ENCODE data around the gene PPM1L. TPM values are rescaled to one million over a fixed set of nuclear protein-coding genes. Genes with fewer than 3 reads are reported as not detected.
A peak's percentile ranks its signal among the peaks of the same experiment; 100 is the strongest.

The PPM1L gene
- total RNA-seq, 2 donors from 2014 or later = 13.3 to 25.3 TPM

GRCh38 chr3:160753953-160754352 lies 2.1 kb upstream of the PPM1L start:
- H3K27ac ChIP-seq = peak overlapping the region; percentile 91 to 94
- DNase-seq (ENCODE audit: low spot score) (no peak), ATAC-seq (ENCODE audit: insufficient number of reproducible peaks, low FRiP score, low read depth) (no peak)
- H3K9me3 ChIP-seq = no peaks in the 10 kb centered on the region
- H3K4me1 ChIP-seq (ENCODE audit: control insufficient read depth in 1 of 2, low read depth in 2 of 2) = peaks cover 17 to 25% of the 10 kb centered on the region in 2 donors
- H3K4me3 ChIP-seq = peak overlapping the region; percentile 95
- no peaks in the 10 kb centered on the region for H3K27me3 ChIP-seq (replicated peaks; ENCODE audit: insufficient read depth)
- H3K36me3 ChIP-seq = no peaks in the 10 kb centered on the region
- TF ChIP-seq CTCF (IDR thresholded peaks at IDR 0.05) = no peak

- ATAC-seq (ENCODE audit: insufficient number of reproducible peaks, low FRiP score, low read depth) (peak; percentile 12), DNase-seq (ENCODE audit: low spot score) (no peak)
- no peaks in the 10 kb centered on the region for H3K36me3 ChIP-seq
- H3K27ac ChIP-seq = peak overlapping the region; percentile 91 to 94
- H3K4me1 ChIP-seq (ENCODE audit: control insufficient read depth in 1 of 2, low read depth in 2 of 2) = peaks cover 17 to 25% of the 10 kb centered on the region in 2 donors
- H3K9me3 ChIP-seq = no peaks in the 10 kb centered on the region
- peak overlapping the region; percentile 95 for H3K4me3 ChIP-seq
- no peaks in the 10 kb centered on the region for H3K27me3 ChIP-seq (replicated peaks; ENCODE audit: insufficient read depth)
- TF ChIP-seq CTCF (IDR thresholded peaks at IDR 0.05) = no peak
Measured at GRCh38 chr3:160754371-160754854, 1.6 kb upstream of the PPM1L start.

GRCh38 chr3:160754855-160755747 lies 930 bp upstream of the PPM1L start:
- Histone ChIP-seq H3K4me3 (peak overlapping the region; percentile 95), H3K9me3 (no peaks in the 10 kb centered on the region), H3K36me3 (no peaks in the 10 kb centered on the region), H3K27ac (peak overlapping the region; percentile 91 to 94), H3K4me1 (ENCODE audit: control insufficient read depth in 1 of 2, low read depth in 2 of 2) (peaks cover 17 to 25% of the 10 kb centered on the region in 2 donors), H3K27me3 (replicated peaks; ENCODE audit: insufficient read depth) (no peaks in the 10 kb centered on the region)
- ATAC-seq (ENCODE audit: insufficient number of reproducible peaks, low FRiP score, low read depth) (peak; percentile 92), DNase-seq (ENCODE audit: low spot score) (peak; percentile 62)
- TF ChIP-seq CTCF (IDR thresholded peaks at IDR 0.05) = no peak

- H3K9me3 ChIP-seq = no peaks in the 10 kb centered on the region
- no peaks in the 10 kb centered on the region for H3K27me3 ChIP-seq (replicated peaks; ENCODE audit: insufficient read depth)
- TF ChIP-seq CTCF (IDR thresholded peaks at IDR 0.05) = no peak
- no peak overlapping the region for H3K27ac ChIP-seq
- no peaks in the 10 kb centered on the region for H3K36me3 ChIP-seq
- ATAC-seq (ENCODE audit: insufficient number of reproducible peaks, low FRiP score, low read depth) = no peak
- H3K4me1 ChIP-seq (ENCODE audit: control insufficient read depth in 1 of 2, low read depth in 2 of 2) = peaks cover 17 to 25% of the 10 kb centered on the region in 2 donors
- H3K4me3 ChIP-seq = peak overlapping the region; percentile 95
- DNase-seq (ENCODE audit: low spot score) = no peak
Measured at GRCh38 chr3:160757233-160758106, 1.4 kb downstream of the PPM1L start.

Data from thoracic aorta (tissue), 2 donors.